ENCODE data around the gene PID1.

Gene PID1

DNA sequence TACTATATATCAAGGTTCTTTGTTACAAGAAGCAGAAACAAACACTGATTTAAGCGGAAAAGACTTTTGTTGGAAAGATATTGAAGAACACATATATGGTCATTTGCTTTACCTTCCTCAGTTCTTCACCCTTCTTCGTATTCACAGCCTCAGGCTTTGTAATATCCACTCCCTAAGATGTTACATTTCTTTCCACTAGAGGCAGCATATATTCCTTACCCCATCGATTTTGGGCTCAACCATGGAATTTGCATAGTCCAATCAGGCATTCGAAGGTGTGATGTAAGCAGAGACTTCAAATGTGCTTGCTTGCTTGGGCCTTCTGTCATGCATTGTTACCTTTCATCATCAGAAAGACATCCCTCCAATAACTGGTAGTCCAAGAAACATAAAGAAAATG is 287.4 kb downstream of the PID1 start:
- TF ChIP-seq, protein P1, sequence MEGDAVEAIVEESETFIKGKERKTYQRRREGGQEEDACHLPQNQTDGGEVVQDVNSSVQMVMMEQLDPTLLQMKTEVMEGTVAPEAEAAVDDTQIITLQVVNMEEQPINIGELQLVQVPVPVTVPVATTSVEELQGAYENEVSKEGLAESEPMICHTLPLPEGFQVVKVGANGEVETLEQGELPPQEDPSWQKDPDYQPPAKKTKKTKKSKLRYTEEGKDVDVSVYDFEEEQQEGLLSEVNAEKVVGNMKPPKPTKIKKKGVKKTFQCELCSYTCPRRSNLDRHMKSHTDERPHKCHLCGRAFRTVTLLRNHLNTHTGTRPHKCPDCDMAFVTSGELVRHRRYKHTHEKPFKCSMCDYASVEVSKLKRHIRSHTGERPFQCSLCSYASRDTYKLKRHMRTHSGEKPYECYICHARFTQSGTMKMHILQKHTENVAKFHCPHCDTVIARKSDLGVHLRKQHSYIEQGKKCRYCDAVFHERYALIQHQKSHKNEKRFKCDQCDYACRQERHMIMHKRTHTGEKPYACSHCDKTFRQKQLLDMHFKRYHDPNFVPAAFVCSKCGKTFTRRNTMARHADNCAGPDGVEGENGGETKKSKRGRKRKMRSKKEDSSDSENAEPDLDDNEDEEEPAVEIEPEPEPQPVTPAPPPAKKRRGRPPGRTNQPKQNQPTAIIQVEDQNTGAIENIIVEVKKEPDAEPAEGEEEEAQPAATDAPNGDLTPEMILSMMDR (IDR thresholded peaks at IDR 0.05; ENCODE audit: control insufficient read depth, extremely low read depth, insufficient read depth), result no peak
- no peak overlapping the region for H3K4me3 ChIP-seq (ENCODE audit: low read depth, low read length)
- DNase-seq (ENCODE audit: low read depth), result no peak

DNA sequence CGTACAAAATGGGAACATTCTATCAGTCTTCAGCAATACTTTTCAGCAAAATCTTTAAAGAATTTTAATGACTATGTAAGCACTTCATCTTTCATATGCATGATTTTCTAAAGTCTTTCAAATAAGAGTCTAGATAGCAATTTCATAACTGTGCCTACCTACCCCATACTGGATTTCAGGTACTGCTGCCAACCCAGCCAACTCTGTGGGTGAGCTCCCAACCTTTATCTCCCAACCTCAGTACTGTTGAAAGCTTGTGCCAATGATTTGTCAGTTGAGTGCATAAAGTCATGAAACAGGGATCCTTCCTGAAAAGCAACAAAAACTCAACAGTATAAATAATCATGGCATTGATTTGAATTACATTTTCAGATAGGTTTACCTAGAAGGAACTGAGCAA is 296.9 kb downstream of the PID1 start:
- H3K4me3 ChIP-seq (ENCODE audit: low read depth, low read length), result no peak overlapping the region
- DNase-seq (ENCODE audit: low read depth), result no peak
- TF ChIP-seq, protein P1 (IDR thresholded peaks at IDR 0.05; ENCODE audit: control insufficient read depth, extremely low read depth, insufficient read depth), result no peak

Data from LNCaP clone FGC (cell line).